Activated gamma-delta T cell treated with Interleukin-2 at 50 U/mL for 16 hours (primary cell): ENCODE measurements around the gene EBF3.
"Not testable (repeated sequence)": the region's sequence is repeated elsewhere in the genome, so short reads cannot be mapped to it uniquely, and the experiment has no call there.

Experiments used
- DNase-seq: peaks from one replicate; pipeline ENCODE4 v3.0.0-alpha.2; 2020

Gene EBF3

GRCh38 chr10:129926066-129927055 is 37.7 kb downstream of the EBF3 start:
- DNase-seq = no peak

- no peak for DNase-seq
Observed at GRCh38 chr10:129924375-129925085, 39.5 kb downstream of the EBF3 start.

GRCh38 chr10:129922598-129923123 is 41.4 kb downstream of the EBF3 start:
- DNase-seq = no peak

GRCh38 chr10:129921801-129922597 is 42.1 kb downstream of the EBF3 start:
- no peak for DNase-seq

- DNase-seq = no peak
Observed at GRCh38 chr10:129921065-129921670, 42.9 kb downstream of the EBF3 start.

- DNase-seq = not testable (repeated sequence)
Observed at GRCh38 chr10:129920187-129920586, 43.9 kb downstream of the EBF3 start.

- DNase-seq = no peak
Observed at GRCh38 chr10:129919358-129919757, 44.7 kb downstream of the EBF3 start.

GRCh38 chr10:129918836-129919235 is 45.2 kb downstream of the EBF3 start:
- no peak for DNase-seq

GRCh38 chr10:129918401-129918800 is 45.7 kb downstream of the EBF3 start:
- DNase-seq = no peak

- DNase-seq = no peak
Observed at GRCh38 chr10:129917936-129918335, 46.1 kb downstream of the EBF3 start.

- no peak for DNase-seq
Observed at GRCh38 chr10:129916506-129916995, 47.5 kb downstream of the EBF3 start.

GRCh38 chr10:129915526-129916378 is 48.3 kb downstream of the EBF3 start:
- no peak for DNase-seq

- DNase-seq = no peak
Observed at GRCh38 chr10:129914960-129915359, 49.1 kb downstream of the EBF3 start.

- DNase-seq = no peak
Observed at GRCh38 chr10:129914153-129914855, 49.8 kb downstream of the EBF3 start.

- no peak for DNase-seq
Observed at GRCh38 chr10:129912986-129913695, 50.9 kb downstream of the EBF3 start.

- no peak for DNase-seq
Observed at GRCh38 chr10:129912166-129912917, 51.7 kb downstream of the EBF3 start.

GRCh38 chr10:129911451-129912165 is 52.5 kb downstream of the EBF3 start:
- DNase-seq = no peak

GRCh38 chr10:129910861-129911260 is 53.2 kb downstream of the EBF3 start:
- no peak for DNase-seq
